Stimulated activated CD4-positive, alpha-beta T cell treated with anti-CD3 and anti-CD28 coated beads, Interleukin-2, amount 100 ng/mL, for 48 hours (primary cell): ENCODE measurements around the gene ERP27.

ENCODE experiments used
- DNase-seq, 2 donors: peaks; one replicate each; pipeline ENCODE4 v3.0.0-alpha.2; 2020

Gene ERP27

GRCh38 chr12:14934511-14934910 lies 3.8 kb downstream of the ERP27 start:
- DNase-seq = no peak

DNA sequence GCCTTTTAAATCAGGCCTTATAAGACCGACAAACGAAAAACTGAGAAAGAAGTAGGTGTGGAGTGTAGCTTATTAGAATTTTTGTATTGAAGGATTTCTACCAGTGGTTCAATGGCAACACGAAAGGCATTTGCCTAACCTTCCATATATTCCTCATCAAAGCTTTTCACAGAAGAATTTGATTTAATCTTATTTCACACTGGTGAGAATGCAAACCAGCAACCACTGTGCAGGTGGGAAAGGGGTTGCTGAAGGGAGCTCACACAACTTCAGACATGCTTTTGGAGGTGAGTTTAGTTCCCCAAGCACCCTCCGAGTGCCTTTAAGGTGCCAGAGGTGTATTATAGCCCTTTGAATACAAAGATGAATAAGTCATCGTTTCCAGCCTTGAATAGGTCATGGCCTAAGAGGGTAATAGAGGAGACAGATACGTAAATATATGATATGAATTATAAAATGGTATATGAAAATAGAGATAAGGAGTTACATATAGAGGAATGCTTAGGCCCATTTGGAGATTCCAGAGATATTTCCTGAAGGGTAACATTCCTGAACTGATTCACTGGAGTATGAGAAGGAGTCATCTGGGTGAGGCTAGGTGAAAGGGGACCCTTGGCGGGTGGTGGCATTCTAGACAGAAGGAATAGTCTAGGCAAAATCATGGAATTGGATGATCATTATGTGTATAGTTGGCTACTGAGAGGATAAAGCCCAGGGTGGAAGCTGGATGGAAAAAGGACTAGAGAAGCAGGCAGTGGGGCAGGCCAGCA lies 6.4 kb downstream of the ERP27 start:
- no peak for DNase-seq

DNA sequence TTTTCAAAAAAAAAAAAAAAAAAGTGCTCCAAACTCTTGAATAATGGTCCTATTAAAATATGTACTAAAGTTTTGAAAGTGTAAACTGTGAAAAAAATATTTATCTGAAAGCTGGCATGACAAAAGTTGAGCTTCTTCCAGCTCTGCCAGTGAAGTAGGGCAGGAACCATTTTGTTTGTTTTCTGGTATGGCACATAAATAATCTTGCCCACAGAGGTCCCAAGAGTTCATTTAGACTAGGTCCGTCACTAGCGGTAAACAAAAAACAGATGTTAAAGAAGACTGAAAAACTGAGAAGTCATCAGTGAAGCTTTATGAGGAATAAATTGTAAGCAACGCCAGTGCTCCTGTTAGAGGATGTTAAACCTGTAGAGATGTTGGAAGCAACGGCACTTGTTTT lies 7.0 kb downstream of the ERP27 start:
- DNase-seq = no peak

DNA sequence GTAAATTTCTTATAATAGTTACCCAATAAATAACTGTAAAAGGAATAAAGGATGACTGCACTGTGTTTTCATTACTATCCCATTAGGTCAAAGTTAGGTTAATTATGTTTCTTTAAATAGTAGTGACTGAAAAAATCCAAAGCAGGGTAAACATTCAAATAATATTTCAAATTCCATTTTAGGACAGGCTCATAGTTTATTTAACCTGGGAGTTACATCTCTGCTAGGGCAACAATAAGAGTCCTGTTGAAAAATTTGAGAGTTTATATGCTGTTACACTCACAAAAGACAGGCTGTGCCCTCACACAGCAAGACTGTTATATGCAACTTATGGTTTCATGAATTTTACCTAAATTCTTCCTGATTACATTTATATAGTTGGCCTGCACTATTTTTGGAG lies 8.0 kb downstream of the ERP27 start:
- DNase-seq = no peak

- no peak for DNase-seq
Observed at GRCh38 chr12:14928931-14929330, 9.4 kb downstream of the ERP27 start.

- DNase-seq = no peak
Observed at GRCh38 chr12:14927267-14927666, 11.1 kb downstream of the ERP27 start.

DNA sequence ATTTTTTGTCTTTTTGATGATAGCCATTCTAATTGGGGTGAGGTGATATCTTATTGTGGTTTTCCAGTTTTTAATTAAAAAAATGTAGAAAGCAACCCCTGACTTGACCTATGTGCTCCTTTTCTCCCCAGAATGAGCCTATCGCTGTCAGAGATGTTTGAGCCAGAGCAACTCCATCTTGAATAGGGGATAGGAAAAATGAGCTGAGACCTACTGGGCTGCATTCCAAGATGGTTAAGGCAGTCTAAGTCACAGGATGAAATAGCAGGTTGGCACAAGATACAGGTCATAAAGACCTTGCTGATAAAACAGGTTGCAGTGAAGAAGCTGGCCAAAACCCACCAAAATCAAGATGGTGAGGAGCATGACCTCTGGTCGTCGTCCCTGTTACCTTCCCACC lies 13.8 kb downstream of the ERP27 start:
- no peak for DNase-seq

- DNase-seq = no peak
Observed at GRCh38 chr12:14923944-14924343, 14.4 kb downstream of the ERP27 start.

- no peak for DNase-seq
Observed at GRCh38 chr12:14921218-14921617, 17.1 kb downstream of the ERP27 start.

DNA sequence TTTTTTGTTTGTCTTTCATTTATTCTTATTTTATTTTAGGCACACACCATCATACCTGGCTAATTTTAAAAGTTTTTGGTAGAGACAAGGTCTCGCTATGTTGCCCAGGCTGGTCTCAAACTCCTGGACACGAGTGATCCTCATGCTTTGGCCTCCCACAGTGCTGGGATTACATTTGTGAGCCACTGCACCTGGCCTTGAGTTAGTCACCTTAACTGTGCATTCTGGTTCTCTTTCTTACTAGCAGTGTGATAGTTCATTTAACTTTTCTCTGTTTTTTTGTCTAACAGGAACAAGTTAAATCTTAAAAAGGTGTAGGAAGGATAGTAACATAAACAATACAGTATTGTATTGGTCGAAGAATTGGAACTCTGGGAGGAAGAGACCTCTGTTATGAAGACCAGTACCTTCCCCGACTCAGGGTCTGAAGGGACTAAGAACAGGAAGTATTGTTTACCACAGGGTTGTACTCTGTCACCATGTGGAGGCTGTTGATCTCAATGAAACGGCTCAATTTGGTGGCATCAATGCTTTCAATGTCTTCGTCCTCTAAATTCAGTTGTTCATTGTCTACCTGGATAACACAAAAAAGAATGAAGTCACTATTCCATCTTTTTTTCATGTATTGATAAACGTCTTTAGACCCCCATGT lies 17.7 kb downstream of the ERP27 start:
- DNase-seq = no peak

GRCh38 chr12:14919455-14919854 lies 18.9 kb downstream of the ERP27 start:
- no peak for DNase-seq

DNA sequence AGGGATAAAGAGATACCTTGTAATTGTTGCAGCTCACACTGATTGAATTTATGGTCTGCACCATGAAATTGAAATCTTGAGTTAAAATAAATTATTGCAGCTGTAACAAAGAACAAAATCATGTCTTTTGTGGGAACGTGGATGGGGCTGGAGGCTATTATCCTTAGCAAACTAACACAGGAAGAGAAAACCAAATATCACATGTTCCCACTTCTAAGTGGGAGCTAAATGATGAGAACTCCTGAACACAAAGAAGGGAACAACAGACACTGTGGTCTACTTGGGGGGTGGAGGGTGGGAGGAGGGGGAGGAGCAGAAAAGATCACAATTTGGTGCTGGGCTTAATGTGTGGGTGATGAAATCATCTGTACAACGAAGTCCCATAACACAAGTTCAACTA lies 22.6 kb downstream of the ERP27 start:
- DNase-seq = no peak

DNA sequence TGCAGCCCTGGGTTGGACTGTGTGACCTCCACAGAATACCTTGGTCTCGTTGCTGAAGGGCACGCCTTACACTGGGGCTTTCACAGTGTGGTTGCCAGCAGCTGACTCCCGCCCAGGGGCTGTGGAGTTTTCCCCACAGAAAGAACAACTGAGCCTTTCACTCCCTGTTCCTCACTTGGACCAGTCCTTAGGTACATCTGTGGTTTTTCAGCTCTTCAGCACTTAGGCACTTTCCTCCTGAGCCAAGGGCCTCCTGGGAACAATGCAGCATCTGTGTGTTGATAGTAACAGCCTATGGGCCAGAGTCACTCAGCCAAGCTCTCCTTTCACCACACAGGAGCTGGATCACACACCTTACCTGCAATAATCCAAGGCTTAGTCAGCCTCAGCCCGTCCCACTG lies 25.0 kb downstream of the ERP27 start:
- DNase-seq = no peak

DNA sequence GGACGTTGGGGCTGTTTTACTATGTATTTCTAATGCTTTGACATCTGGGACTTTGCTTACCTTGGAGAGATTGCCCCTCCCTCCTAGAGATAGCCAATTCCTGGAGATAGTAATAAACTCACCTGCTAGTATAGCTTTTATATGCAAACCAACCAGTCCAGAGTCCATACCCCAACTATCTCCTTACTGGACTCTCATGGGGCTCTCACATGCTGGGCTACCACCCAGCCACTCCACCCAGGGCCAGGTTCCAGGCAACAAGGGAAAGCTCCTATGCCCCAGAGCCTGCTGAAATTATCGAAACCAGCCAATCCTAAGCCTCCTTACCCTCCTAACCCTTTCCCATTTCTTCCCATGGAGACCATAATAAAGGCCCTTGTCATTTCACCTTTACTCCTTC lies 27.2 kb downstream of the ERP27 start:
- no peak for DNase-seq

DNA sequence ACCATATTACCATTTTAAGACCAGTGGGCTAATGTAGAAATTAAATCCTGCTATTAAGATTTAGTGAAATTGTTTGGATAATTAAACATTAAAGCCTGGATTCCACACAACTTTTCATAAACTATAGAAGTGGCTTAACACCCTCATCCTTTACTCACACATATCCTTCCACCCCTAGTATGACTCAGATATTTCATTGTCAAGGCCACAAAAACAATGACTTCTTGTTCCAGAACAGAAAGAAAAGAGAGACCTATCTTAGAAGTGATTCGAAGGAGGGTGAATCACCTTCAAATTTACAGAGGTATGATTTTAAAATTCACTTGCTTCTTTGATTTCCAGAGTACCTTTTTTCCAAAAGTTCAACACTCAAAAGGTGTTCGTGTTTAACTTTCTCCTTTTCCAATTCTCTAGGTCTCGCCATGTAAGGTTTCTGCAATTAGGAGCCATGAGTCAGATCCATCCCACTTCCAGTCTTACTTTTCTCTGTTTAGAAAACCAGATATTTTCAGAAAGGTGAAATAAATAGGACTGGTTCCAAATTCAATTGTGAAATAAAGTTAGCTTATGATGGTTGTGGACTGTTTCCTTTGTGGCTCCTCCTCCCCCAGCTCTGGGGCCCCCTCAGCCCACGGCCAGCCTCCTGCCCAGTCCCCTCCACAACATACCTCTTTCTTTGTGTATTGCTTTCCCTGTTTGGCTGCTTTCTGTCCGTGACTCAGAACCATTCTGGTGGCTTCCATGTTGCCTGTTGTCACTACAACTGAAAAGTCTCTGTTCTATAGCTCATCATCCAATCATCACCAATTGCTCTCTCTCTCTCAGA lies 28.0 kb downstream of the ERP27 start:
- DNase-seq = peak in 1 of 2 donors; percentile 23

DNA sequence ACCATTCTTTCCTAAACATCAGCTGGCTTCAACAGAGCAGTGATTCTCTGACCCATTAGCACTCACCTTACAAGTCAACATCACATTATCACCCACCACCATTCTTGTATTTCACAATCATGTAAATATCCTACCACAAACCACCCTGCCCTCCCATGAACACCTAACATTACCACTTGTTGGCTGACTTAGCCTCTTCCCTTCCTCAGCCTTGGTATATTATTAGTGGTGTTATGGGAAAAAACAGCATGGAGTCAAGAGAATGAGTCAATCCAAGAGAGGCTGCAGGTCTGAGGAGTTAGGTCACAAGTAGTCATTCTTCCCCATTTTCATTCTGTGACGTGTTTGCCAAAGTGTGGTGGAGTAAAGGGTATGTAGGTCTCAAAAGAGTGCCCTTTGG lies 30.4 kb downstream of the ERP27 start:
- DNase-seq = no peak

- DNase-seq = no peak
Observed at GRCh38 chr12:14906114-14906513, 32.2 kb downstream of the ERP27 start.

- DNase-seq = no peak
Observed at GRCh38 chr12:14905269-14906004, 32.9 kb downstream of the ERP27 start.

- no peak for DNase-seq
Observed at GRCh38 chr12:14904854-14905253, 33.5 kb downstream of the ERP27 start.

DNA sequence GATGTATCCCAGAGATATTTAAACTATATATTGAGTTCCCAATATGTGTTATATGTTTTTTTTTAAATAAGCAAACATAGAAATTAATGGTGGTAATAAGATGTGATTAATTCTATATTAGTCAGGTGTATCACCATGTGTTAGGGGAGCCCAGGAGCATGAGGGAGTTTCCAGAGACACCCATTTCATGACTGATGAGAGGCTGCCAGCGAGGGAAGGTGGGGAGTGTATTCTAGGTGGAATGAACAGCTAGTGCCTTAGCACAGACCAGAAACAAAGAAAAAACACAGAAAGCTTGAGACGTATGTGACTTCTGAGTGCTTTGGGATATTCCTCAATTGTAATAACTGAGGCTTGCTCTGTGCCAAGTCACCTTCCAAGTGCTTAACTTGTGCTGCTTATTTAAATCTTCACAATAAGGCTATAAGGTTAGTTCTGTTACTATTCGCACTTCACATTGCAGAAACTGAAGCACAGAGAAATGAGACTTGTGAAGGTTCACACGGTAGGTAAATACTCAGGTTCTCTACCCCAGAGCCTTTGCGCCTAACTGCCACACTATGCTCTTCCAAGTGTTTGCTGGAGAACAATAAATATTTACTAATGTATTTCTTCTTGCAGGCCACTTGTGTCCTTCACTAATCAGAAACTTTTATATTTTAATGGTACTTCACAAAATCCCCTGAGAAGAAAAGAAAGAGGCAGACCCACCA lies 34.8 kb downstream of the ERP27 start:
- DNase-seq = no peak

DNA sequence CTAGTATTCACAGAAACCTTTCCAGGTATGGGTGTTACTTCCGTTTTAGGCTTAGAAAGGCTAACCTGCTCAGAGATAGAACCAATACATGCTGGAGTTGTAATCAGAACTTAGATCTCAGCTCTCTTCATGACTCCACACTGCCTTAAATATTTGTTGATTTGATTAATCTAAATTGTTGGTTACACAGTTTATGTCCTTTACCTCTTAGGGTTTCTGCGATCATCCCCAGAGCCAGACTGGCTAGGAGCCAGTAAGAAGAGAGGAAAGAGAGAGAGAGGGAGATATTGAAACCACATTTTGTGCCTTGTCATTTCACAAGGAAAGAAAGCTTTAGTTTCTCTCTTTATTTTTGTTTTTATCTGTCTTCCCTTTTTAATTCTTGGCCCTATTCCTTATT lies 35.9 kb downstream of the ERP27 start:
- DNase-seq = no peak

DNA sequence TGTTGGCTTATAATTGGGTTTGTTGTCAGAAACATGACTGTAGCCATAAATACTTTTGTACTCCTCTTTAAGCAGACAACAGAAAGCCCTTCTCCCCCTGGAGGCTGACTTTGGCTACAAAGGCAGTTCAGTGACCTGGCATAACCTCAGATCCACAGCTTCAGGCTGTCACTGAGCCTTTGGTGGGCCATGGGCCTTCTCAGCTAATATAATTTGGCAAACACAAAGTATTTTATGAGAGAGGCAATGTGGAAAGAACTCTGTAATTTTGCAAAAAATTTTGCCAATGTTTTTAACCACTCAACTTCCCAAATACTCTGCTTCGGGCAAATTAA lies 37.1 kb downstream of the ERP27 start:
- no peak for DNase-seq
